ENCODE data around the gene OTUB2. TPM values are rescaled to one million over a fixed set of nuclear protein-coding genes. Genes with fewer than 3 reads are reported as not detected.

OTUB2 gene
- polyA plus RNA-seq, 1 of the 3 experiments (the other 2 are of a cell fraction), result 1.4 TPM

- Histone ChIP-seq H3K9me3 (no peaks in the 10 kb centered on the region), H3K9ac (no peak overlapping the region), H3K27ac (ENCODE audit: low read depth in 2 of 2, low read length in 1 of 2) (no peak overlapping the region), H3K79me2 (ENCODE audit: insufficient read depth) (no peaks in the 10 kb centered on the region), H4K20me1 (ENCODE audit: insufficient read depth) (no peaks in the 10 kb centered on the region), H3K9me2 (no peaks in the 10 kb centered on the region), H3K4me3 (ENCODE audit: low read depth in 2 of 2, low read length in 1 of 2) (no peak overlapping the region), H3K36me3 (replicated peaks in 1 of 2; ENCODE audit: control insufficient read depth in 1 of 2, insufficient read depth in 2 of 2, low read length in 1 of 2) (no peaks in the 10 kb centered on the region), H2AFZ (ENCODE audit: low read depth) (no peak overlapping the region), H3K4me1 (ENCODE audit: control insufficient read depth in 1 of 2, insufficient read depth in 2 of 2, low read depth in 1 of 2, low read length in 1 of 2) (peaks cover 7 to 10% of the 10 kb centered on the region in 2 experiments; a peak in 3 of 4 replicates), H3K4me2 (no peak overlapping the region), H3F3A (replicated peaks; ENCODE audit: insufficient read depth) (peaks cover 6% of the 10 kb centered on the region), H3K27me3 (ENCODE audit: insufficient read depth) (no peaks in the 10 kb centered on the region)
- ChIA-PET CTCF (interaction anchor here (1.2 to 1.7 kb wide), 3 partner anchors 12 to 54 kb away, joined by 3 to 5 read pairs (median 4); no protein-coding TSS in a partner anchor), POLR2A (no interaction called here)
- no peak for TF ChIP-seq EZH2phosphoT487 (IDR thresholded peaks at IDR 0.05; ENCODE audit: borderline replicate concordance, low read depth)
- no peak for TF ChIP-seq SIN3A (IDR thresholded peaks at IDR 0.05; ENCODE audit: borderline replicate concordance, low read depth, low read length)
- 84% methylated on average over 4 of the region's 4 CpGs for WGBS (ENCODE audit: low lambda C conversion rate)
- no peak for DNase-seq
These were observed 36.2 kb upstream of the OTUB2 start for GRCh38 chr14:93989939-93990338.

- Histone ChIP-seq H2AFZ (ENCODE audit: low read depth) (no peak overlapping the region), H3K36me3 (replicated peaks in 1 of 2; ENCODE audit: control insufficient read depth in 1 of 2, insufficient read depth in 2 of 2, low read length in 1 of 2) (no peaks in the 10 kb centered on the region), H3F3A (replicated peaks; ENCODE audit: insufficient read depth) (peaks cover 10% of the 10 kb centered on the region), H3K4me2 (no peak overlapping the region), H4K20me1 (ENCODE audit: insufficient read depth) (no peaks in the 10 kb centered on the region), H3K27ac (ENCODE audit: low read depth in 2 of 2, low read length in 1 of 2) (no peak overlapping the region), H3K27me3 (ENCODE audit: insufficient read depth) (no peaks in the 10 kb centered on the region), H3K79me2 (ENCODE audit: insufficient read depth) (no peaks in the 10 kb centered on the region), H3K4me3 (ENCODE audit: low read depth in 2 of 2, low read length in 1 of 2) (no peak overlapping the region), H3K9ac (no peak overlapping the region), H3K9me3 (no peaks in the 10 kb centered on the region), H3K9me2 (no peaks in the 10 kb centered on the region), H3K4me1 (ENCODE audit: control insufficient read depth in 1 of 2, insufficient read depth in 2 of 2, low read depth in 1 of 2, low read length in 1 of 2) (peaks cover 7 to 11% of the 10 kb centered on the region in 2 experiments; a peak in 3 of 4 replicates)
- ChIA-PET POLR2A (no interaction called here), CTCF (interaction anchor here (0.9 to 2.4 kb wide), 8 partner anchors 8 to 145 kb away, joined by 3 to 19 read pairs (median 6); no protein-coding TSS in a partner anchor)
- no peak for DNase-seq
- TF ChIP-seq EZH2phosphoT487 (IDR thresholded peaks at IDR 0.05; ENCODE audit: borderline replicate concordance, low read depth), result no peak
- no peak for TF ChIP-seq ELF1 (IDR thresholded peaks at IDR 0.05)
- no peak for TF ChIP-seq FOXM1 (IDR thresholded peaks at IDR 0.05; ENCODE audit: low read depth)
- TF ChIP-seq USF2 (IDR thresholded peaks at IDR 0.05; ENCODE audit: borderline replicate concordance, low read depth, low read length), result no peak
- WGBS (ENCODE audit: low lambda C conversion rate), result 78% methylated on average over 10 of the region's 10 CpGs
These were observed 34.9 kb upstream of the OTUB2 start for GRCh38 chr14:93991212-93991611.

GRCh38 chr14:93991649-93992048 lies 34.5 kb upstream of the OTUB2 start:
- no peak overlapping the region for H3K27ac ChIP-seq (ENCODE audit: low read depth in 2 of 2, low read length in 1 of 2)
- H3K4me2 ChIP-seq, result no peak overlapping the region
- no peaks in the 10 kb centered on the region for H3K27me3 ChIP-seq (ENCODE audit: insufficient read depth)
- WGBS (ENCODE audit: low lambda C conversion rate), result 87% methylated on average over 4 of the region's 4 CpGs
- H3K4me3 ChIP-seq (ENCODE audit: low read depth in 2 of 2, low read length in 1 of 2), result no peak overlapping the region
- H2AFZ ChIP-seq (ENCODE audit: low read depth), result no peak overlapping the region
- no peaks in the 10 kb centered on the region for H3K9me2 ChIP-seq
- POLR2A ChIA-PET, result no interaction called here
- no peaks in the 10 kb centered on the region for H3K79me2 ChIP-seq (ENCODE audit: insufficient read depth)
- no peak overlapping the region for H3K9ac ChIP-seq
- H3K4me1 ChIP-seq (ENCODE audit: control insufficient read depth in 1 of 2, insufficient read depth in 2 of 2, low read depth in 1 of 2, low read length in 1 of 2), result peaks cover 7 to 11% of the 10 kb centered on the region in 2 experiments; a peak in 3 of 4 replicates
- TF ChIP-seq IRF3 (IDR thresholded peaks at IDR 0.05; ENCODE audit: low read depth, low read length), result no peak
- DNase-seq, result no peak
- H3F3A ChIP-seq (replicated peaks; ENCODE audit: insufficient read depth), result peaks cover 10% of the 10 kb centered on the region
- H4K20me1 ChIP-seq (ENCODE audit: insufficient read depth), result no peaks in the 10 kb centered on the region
- CTCF ChIA-PET, result interaction anchor here (0.8 to 2.4 kb wide), 6 partner anchors 8 to 56 kb away, joined by 3 to 19 read pairs (median 9); no protein-coding TSS in a partner anchor
- H3K36me3 ChIP-seq (replicated peaks in 1 of 2; ENCODE audit: control insufficient read depth in 1 of 2, insufficient read depth in 2 of 2, low read length in 1 of 2), result no peaks in the 10 kb centered on the region
- H3K9me3 ChIP-seq, result no peaks in the 10 kb centered on the region
